Left ventricle myocardium superior (tissue), 1 donor: ENCODE measurements around the gene NPC1. TPM values are rescaled to one million over a fixed set of nuclear protein-coding genes. Genes with fewer than 3 reads are reported as not detected.

Experiments
- ATAC-seq: fragments of 200-7000 bp; cut with Tn5 transposase; one replicate; pipeline ENCODE4 v1.9.1; 2020; ENCODE audit warnings: mild to moderate bottlenecking, moderate library complexity
- DNase-seq: peaks from one replicate; pipeline ENCODE4 v3.0.0-alpha.2; 2020
- intact Hi-C: fragments of 100-400 bp; cut with micrococcal nuclease; formaldehyde crosslinking; loops from one replicate; pipeline ENCODE4 v1.11.0; 2022
- long read RNA-seq: library from polyadenylated mRNA; unstranded; transcript quantifications from one replicate; pipeline ENCODE4 v2.0.0, GENCODE V29; 2021
- total RNA-seq: library from RNA; stranded (reverse); fragmentation: NEBNext Ultra II Directional; extraction: Animal tissue kit (Norgen Biotek cat#: 25700); gene quantifications from one replicate; pipeline ENCODE4 v1.2.1, GENCODE V29; 2021
- donor health status: DM: no; HTN: yes; CAD: no; lungs with severe emphysema.

NPC1 gene
- 13.3 TPM for total RNA-seq
- long read RNA-seq, full-length matches to known transcripts = 7 of 11 reads
- long read RNA-seq, partial matches to known transcripts = 3 of 11 reads
- long read RNA-seq, other reads (novel, unspliced or antisense) = 1 of 11 reads

- DNase-seq (peak; percentile 97), ATAC-seq (peak; percentile 99)
- intact Hi-C loops = no loop called here
Measured at GRCh38 chr18:23586249-23587196, at the start of gene NPC1. Gene NPC1 (minus strand): TSS chr18:23586506. CDS start chr18:23586343, 163 bp downstream.

- DNase-seq (no peak), ATAC-seq (no peak)
- intact Hi-C loops = no loop called here
Measured at GRCh38 chr18:23636071-23636399, 49.7 kb upstream of the NPC1 start.

- ATAC-seq (no peak), DNase-seq (no peak)
- intact Hi-C loops = no loop called here
Measured at GRCh38 chr18:23635283-23636070, 49.2 kb upstream of the NPC1 start.

GRCh38 chr18:23634692-23635091 lies 48.4 kb upstream of the NPC1 start:
- intact Hi-C loops = no loop called here
- DNase-seq (no peak), ATAC-seq (no peak)

- no peak for ATAC-seq
- DNase-seq = no peak
- intact Hi-C loops = no loop called here
Measured at GRCh38 chr18:23632615-23633014, 46.3 kb upstream of the NPC1 start.

- intact Hi-C loops = no loop called here
- DNase-seq (no peak), ATAC-seq (no peak)
Measured at GRCh38 chr18:23631746-23632145, 45.4 kb upstream of the NPC1 start.

GRCh38 chr18:23631312-23631711 lies 45.0 kb upstream of the NPC1 start:
- intact Hi-C loops = no loop called here
- no peak for DNase-seq
- no peak for ATAC-seq

GRCh38 chr18:23629444-23629946 lies 43.2 kb upstream of the NPC1 start:
- DNase-seq (no peak), ATAC-seq (no peak)
- intact Hi-C loops = no loop called here

GRCh38 chr18:23627970-23628369 lies 41.7 kb upstream of the NPC1 start:
- no peak for ATAC-seq
- intact Hi-C loops = no loop called here
- DNase-seq = no peak

GRCh38 chr18:23627321-23627720 lies 41.0 kb upstream of the NPC1 start:
- intact Hi-C loops = no loop called here
- no peak for DNase-seq
- no peak for ATAC-seq

GRCh38 chr18:23626451-23627279 lies 40.4 kb upstream of the NPC1 start:
- intact Hi-C loops = no loop called here
- no peak for ATAC-seq
- no peak for DNase-seq

GRCh38 chr18:23623040-23623439 lies 36.7 kb upstream of the NPC1 start:
- DNase-seq = no peak
- no peak for ATAC-seq
- intact Hi-C loops = loop anchor here (5.0 kb wide), 2 partner anchors 79 to 189 kb away; no protein-coding TSS in a partner anchor

- ATAC-seq (peak; percentile 82), DNase-seq (peak; percentile 55)
- intact Hi-C loops = no loop called here
Measured at GRCh38 chr18:23619388-23619881, 33.1 kb upstream of the NPC1 start.

GRCh38 chr18:23618862-23619387 lies 32.6 kb upstream of the NPC1 start:
- no peak for DNase-seq
- peak; percentile 72 for ATAC-seq
- intact Hi-C loops = no loop called here

- intact Hi-C loops = no loop called here
- no peak for ATAC-seq
- DNase-seq = no peak
Measured at GRCh38 chr18:23617412-23618014, 31.2 kb upstream of the NPC1 start.

- ATAC-seq (no peak), DNase-seq (no peak)
- intact Hi-C loops = no loop called here
Measured at GRCh38 chr18:23616258-23616657, 30.0 kb upstream of the NPC1 start.

- no peak for ATAC-seq
- intact Hi-C loops = no loop called here
- DNase-seq = no peak
Measured at GRCh38 chr18:23614891-23615290, 28.6 kb upstream of the NPC1 start.

- DNase-seq (no peak), ATAC-seq (no peak)
- intact Hi-C loops = no loop called here
Measured at GRCh38 chr18:23614413-23614812, 28.1 kb upstream of the NPC1 start.
